Activated effector memory CD4-positive, alpha-beta T cell treated with Interleukin-2 at 50 U/mL for 16 hours (primary cell): ENCODE measurements around the gene C13orf42.
"Not testable (repeated sequence)": the region's sequence is repeated elsewhere in the genome, so short reads cannot be mapped to it uniquely, and the experiment has no call there.

Source experiments
- DNase-seq: peaks from one replicate; pipeline ENCODE4 v3.0.0-alpha.2; 2020

C13orf42 gene

DNA sequence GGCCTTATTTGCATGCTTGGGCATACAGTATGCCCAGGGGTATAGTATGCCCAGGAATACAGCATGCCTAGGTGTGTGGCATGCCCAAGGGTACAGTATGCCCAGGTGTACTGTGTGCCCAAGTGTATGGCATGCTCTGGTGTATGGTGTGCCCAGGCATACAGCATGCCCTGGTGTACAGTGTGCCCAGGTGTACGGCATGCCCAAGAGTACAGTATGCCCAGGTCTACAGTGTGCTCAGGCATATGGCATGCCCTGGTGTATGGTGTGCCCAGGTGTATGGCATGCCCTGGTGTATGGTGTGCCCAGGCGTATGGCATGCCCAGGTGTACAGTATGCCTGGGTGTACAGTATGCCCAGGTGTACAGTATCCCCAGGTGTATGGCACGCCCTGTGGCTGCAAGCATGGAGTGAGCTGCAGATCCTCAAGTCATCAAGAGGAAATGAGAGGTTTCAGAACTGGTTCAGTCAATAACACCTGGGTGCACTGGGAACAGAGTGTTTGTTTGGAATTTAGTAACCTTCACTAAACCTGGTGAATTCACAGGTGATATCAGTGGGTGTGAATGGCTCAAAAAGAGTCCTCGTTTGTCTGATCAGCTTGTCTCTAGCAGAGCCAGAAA is 7.8 kb upstream of the C13orf42 start:
- DNase-seq: no peak

DNA sequence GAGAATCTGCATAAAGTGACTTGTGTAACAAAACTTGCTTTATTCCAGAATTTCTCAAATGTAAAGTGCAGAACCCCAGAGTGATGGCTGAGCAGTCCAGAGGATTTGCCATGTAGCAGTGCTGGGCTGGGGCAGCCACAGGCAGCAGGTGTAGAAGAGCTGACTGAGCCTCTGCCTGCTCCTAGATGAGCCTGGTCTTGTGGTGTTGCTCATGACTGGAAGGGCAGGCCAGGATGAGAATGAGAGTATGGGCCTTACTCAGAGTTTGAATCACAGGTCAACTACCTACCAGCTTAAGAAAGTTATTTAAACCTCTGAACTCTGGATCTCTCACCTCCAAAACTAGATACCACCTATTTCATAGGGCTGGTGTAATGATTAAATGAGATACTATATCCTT is 2.9 kb upstream of the C13orf42 start:
- no peak for DNase-seq

DNA sequence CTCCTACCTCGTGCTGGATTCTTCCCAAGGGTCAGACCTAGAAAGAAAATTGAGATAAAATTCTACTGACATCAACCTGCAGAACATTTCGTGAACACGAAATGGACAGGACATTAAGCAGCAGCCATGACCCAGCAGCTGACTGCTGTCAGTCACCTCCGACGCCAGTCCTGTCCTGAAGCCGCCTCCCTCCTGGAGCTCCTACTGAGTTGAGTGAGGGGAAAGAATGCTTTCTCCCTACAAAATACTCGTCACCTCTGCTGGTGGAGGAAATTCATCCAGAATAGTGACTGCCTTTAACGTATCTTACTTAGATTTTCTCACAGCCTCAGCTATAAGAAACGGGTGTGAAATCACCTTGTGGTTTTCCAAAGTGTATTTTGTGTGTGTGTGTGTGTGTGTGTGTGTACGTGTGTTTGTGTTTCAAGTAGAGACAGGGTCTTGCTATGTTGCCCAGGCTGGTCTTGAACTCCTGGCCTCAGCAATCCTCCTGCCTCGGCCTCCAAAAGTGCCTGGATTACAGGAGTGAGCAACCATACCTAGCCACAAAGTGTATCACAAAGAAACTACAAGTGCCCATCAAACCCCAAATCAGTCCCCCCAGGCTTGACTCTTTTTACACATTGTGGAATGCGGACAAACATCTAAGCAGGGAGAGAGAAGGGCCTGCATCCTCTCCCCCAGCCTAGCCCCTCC is 2.3 kb upstream of the C13orf42 start:
- DNase-seq: no peak

DNA sequence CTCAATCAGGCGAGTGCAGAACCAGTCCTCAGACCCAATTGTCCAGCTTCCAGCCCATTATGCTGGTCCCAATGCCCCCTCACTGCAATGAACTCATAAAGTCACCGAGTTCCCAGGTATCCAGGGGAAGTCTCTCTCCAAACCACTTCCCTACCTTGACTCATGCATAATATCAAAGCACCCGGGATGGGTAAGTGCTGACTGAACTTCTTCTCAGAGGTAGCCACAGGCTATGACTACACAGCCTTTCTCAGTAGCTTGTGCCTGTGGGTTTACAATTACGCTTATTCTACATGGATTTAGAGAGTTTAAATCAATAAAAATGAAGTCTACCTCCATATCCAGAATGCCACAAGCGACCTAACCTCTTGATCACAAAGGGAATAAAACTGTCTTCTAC is 1.7 kb upstream of the C13orf42 start:
- DNase-seq: no peak

DNA sequence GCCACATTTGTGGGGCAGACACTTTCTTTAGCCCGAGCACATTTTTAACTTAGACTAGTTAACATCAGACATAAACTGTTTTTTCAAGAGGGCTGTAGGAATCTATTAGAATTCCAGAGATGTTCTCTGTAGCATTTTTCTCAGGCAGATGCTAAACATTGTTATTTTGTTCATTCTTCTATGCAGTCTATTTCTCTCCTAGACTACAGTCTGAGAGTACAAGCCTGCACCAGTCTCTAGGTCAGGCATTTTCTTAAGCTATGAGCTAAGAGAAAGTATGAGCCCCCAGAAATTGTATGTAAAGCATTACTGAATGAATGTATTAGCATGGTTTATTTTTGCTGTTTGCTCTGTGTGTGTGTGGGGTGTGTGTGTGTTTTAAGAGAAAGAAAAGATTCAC is 923 bp upstream of the C13orf42 start:
- DNase-seq: no peak

DNA sequence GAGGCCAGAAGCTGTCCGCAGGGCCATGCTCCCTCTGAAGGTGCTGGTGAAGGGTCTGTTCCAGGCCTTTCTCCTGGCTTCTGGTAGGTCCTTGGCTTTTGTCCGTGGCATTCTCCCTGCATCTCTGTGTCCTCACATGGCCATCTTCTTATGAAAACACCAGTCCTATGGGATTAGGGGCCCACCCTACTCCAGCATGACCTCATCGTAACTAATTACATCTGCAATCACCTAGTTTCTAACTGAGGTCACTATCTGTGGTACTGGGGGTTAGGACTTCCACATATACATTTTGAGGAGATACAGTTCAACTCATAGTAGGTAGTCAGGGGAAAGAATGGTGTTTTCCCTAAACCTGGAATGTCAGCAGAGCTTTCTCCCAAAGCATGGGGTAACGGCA is 3.1 kb downstream of the C13orf42 start:
- DNase-seq: no peak

DNA sequence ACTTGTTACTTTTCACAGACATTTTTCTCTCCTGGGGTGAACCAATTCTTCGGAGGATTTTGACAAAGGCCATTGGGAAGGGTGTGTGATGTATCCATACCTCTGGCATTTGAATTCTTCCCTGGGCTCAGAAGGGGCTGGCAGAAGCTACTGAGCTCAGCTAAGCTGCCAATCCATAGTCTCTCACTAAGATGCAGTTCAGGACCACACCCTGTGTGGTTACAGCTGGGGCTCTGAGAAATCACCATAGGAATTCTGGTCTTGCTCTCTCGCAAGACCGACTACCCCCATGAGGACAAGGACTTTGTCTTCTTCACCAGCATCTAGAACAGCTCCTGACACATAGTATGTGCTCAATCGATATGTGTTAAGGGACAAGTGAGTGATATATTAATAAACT is 6.0 kb downstream of the C13orf42 start:
- DNase-seq: no peak

DNA sequence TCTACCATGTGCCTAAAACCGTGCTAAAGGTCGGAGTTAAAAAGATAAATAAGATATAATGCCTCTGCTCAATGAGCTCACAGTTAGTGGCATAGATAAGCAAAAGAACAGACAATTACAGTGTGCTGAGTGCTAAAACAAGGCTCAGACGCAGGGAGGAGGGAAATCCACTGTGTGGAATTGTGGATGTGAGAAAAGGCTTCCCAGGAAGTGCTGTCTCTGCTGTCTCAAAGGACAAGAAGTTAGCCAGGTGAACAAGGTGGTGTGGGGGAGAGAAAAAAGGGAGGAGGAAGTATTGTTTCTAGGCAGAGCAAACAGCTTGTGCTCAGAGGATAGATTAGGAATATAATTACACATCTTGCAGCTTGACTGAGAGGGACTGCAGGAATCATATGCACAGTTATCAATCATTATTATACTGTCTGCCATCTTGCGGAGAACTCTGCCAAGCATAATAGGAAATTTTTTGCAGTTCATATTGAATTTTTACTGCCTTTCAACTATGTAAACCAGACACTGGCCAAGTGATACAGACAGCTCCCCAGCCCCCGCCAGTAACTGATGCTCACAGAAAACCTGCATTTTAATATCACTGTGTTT is 9.3 kb downstream of the C13orf42 start:
- no peak for DNase-seq

DNA sequence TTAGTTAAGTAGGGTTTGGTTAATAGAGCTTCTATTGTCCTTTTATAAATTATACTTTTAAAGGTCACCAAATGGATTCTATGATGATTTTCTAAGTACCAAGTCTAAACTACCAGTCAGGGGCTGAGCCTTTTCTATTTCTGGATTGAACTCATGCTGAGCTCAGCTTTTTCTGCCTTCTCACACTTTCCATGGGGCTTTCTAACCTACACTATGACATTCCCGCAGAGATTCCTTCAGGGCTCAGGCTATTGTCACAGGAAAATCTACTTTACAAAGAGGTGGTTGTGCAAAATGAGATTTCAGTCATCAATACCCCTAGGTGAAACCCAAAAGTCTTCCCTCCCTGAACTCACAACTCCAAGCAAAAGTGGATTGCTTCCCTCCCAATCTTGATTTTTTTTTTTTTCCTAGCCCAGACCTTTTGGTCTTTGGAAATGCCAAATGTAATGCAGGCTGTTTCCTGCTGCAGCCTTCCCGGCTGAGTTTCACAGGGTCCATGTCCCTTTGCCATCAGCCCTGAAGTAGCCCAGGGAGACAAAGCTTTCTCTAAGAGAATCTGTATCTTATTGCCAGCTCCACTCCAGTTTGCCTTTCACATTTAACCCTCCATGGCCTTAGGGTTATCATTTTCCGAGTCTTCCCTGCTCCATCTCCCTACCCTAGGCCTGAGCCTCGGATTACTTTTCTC is 13.6 kb downstream of the C13orf42 start:
- DNase-seq: no peak

DNA sequence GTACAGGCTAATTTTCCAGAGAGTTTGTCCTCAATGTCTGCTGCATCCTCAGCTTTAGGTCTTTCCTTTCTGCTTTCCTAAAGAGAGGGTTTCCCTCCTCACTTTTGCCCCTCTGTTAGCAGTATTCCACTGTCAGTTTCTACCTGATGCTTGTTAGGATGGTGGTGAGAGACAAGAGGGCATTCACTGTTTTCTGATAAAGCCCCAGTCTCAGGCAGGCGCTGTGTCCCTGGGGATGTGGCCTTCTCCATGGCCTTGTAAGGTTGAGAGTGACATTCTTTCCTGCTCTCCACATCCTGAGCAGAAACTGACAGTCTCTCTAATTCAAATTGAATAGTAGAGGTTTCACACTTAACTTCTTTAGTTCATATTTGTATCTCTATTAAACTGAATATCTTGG is 14.9 kb downstream of the C13orf42 start:
- DNase-seq: no peak

DNA sequence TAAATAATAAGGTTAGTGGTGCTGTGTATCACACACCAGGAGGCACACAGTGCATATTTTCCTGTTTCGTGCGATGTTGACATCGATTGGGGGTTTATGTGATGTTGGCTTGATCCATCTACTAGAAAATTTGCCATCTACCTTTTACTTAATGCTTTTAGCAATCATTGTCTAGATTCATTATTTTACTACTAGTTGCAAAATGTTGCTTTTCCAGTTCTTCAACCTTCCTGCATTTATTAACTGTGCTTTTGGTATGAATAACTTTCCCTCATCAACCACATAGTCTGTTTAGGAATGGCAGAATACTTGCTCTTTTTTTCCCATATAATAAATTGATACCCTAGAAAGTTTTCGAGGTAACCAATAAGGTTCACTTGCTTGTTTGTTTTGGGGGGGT is 17.5 kb downstream of the C13orf42 start:
- DNase-seq: no peak

DNA sequence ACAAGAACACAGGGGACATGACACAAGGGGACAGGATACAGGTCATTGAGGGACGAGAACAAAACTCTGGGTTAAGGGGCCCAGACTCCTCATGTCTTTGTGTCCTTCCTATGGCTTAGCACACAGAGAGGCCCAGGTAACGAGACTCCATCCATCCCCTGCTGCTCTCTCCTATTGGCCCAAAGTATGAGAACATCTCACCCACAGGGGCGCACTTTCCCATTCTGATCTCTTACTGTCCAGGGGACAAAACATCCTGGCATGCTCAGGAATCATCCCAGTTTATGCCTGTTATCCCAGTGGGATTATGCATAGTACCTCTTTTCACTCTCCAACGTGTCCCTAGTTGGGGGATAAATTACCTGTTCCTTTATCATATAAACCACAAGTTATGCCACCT is 19.2 kb downstream of the C13orf42 start:
- DNase-seq: no peak

DNA sequence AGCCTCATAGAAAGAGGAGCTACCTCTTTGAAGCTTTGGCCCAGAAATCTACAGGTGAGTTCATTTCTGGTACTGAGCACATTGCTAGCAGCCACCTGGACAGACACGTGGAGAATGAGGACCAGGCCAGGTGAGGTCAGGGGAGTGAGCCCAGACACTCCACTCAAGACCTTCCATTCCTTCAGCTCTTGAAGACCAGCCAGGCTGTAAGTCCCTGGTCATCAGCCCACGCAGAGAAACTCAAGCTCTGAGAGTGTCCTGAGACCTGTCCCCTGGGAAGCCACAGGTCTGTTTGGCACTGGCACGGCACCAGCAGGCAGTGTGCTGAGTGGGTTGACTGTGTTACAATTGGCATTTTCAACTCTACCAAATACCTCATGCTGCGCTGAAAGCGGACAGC is 27.4 kb downstream of the C13orf42 start:
- DNase-seq: no peak

DNA sequence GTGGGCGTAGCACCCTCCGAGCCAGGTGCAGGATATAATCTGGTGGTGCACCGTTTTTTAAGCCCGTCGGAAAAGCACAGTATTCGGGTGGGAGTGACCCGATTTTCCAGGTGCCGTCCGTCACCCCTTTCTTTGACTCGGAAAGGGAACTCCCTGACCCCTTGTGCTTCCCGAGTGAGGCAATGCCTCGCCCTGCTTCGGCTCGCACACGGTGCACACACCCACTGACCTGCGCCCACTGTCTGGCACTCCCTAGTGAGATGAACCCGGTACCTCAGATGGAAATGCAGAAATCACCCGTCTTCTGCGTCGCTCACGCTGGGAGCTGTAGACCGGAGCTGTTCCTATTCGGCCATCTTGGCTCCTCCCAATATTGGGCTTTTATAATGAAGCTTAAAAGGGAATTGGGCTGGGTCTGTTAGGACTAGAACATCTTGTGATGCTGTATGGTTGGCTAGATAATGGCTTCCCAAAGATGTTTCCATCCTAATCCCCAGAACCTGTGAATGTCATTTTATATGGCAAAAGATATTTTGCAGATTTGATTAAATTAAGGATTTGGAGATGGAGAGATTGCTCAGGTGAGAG is 30.5 kb downstream of the C13orf42 start:
- not testable (repeated sequence) for DNase-seq

DNA sequence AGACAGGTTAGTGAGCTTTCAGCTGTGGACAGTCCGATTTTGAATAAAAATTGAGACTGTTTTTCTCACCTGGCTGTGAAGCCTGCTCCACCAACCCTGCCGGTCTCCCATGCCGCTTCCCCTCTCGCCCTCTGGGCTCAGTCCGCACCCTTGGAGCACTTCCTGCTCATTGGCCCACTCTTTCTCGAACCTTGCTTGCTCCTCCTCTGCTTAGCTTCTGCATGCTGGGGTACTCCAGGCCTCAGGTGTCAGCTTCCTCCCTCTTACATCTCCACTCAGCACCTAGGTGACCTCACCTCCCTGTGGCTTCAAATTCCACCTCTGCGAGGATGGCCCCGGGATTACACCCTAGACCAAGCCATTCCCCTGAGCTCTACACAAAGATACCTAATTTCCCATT is 39.6 kb downstream of the C13orf42 start:
- no peak for DNase-seq

DNA sequence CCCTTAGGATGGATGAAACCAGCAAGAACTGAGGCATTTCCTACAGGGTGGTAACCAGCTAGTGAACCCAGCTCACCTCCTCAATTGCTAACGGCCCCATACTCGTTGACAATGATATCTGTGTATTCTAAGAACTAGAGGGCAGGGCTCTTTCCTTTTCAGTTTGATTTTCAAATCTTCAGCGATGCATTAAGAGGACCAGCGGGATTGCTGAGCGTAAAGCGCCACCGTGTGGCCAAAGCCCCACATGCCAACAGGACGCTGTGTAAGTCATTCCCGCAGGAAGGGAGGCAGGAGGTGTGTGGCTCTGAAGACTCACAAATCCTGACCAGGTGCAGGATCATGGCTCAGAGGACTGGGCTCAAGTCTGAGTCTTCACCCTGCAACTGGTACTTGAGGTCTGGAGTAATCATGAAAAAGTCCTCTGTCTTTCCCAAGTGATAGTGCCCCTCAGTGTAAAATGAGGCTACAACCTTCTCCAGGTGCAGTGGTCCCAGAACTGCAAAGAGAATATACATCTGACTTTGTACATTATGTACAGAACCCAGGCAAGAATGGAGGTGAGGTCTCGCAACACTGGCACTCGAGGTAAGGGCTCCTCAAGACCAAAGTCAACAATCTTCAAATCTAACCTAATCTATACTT is 40.9 kb downstream of the C13orf42 start:
- DNase-seq: peak; percentile 61

DNA sequence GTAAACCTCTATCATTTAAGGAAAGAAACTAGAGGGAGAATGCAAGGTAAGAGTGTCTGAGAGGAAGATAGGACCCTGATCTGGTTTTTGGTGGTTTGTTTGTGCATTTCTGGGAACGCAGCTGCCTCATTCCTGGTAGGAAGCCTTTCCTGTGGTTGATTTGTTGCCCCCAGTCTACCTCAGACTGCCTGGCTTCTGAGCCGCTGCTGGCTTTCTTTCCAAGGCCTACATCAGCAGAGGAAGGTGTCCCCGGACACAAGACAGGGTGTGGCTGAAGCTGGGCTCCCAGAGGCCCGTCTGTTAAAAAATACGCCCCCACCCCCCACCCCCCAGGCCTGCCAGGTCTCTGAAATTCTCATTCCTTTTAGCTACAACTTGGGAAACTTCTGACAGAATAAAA is 42.6 kb downstream of the C13orf42 start:
- no peak for DNase-seq

DNA sequence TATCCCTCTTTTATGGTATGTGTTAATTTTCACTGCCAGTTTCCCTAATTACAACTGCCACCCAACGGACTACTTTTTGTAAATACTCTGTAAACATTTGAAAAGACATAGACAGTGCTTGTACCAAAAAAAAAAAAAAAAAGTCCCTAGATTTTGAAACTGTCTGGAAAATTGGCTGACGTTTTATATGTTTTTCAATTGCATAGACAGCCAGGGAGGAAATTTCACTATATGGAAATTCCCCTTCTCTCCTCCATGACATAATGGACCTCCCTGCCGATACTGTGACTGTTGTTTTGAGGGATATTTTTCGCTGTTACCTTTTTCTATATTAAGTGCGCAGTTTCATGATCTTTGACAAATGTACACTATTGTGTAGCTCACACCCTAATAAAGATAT is 43.4 kb downstream of the C13orf42 start:
- DNase-seq: no peak

DNA sequence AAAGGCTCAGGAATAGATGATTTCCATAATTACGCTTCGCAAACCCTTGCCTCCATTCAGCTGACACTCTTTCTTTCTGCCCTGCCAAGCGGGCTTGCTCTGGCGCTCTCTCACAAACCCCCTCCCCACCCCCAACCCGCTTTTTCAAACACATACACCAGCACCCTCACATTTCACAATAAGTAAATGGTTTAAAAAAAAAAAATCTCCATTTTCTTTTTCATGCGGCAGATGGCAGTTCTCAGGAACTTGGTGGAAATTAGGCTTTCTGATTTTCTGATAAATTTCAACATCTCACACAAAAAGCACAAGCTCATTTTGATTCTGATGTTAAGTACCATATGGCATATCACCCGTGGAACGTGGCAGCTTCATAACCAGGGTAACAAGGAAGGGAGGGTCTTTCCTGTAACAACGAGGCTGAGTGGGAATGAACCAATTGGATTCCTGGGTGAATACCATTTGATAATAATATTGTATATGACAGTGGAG is 43.8 kb downstream of the C13orf42 start:
- no peak for DNase-seq

DNA sequence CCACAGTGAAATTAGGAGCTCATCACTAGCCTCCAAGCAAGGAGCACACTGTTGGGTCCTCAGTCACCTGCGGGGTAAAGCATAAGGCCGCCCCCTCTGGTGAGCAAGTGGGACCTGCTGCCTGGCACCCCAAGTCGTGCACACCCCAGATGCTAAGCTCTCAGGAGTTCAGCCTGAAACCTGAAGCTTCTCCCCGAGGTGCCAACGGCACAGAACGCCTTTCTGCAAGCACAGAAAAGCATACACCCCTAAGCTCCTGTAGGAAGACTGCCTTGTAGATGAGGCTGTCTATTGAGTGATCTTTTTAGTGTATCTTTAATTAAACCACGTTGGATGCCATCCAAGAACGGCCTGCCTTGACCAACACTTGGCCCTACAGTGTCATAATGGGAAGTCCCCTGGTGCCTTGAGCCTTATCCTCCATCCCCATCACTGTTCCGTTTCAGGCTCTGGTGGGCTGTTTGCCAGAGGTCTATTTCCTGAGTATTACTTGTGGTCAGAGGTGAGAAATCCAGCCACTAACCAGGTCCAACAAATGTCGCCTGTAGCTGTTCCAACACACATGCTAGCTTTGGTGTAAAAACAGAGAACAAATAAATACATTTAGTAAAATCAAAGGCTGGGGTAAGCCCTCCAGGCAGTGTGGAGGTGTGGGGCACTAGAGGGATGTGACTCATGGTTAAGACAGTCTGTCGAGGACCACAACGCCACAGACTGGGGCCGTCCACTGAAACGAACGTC is 44.8 kb downstream of the C13orf42 start:
- no peak for DNase-seq

DNA sequence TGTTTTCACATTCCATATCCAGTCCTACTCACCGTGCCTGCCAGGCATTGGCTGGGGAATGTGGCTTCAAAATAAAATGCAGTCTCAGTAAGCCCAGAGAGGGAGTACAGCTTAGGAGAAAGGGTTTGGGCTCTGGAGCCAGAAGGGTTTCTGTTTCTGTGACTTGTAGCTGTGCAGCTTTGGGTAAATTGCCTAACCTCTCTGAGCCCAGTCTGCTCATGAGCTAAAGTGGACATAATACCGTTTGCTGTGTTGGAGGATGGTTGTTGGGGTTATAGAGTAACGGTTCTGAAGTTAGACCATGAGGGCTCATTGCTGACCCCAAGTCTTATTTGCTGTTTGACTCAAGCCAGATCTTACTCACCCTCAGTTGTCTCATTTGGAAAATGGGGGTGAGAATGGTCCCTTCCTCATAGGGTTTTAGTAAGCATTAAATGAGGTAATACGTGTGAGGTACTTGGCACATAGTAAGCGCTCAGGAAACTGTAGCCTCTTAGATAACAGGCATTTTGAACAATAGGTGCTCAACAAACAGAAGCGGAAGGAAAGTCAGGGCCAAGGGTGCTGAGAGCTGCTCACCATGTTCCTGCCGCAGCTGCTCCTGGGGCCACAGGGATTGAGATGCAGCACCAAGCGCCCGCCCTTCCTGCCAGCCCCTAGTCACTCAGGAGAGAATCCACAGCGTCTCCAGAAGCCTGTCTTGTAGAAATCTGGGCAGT is 45.5 kb downstream of the C13orf42 start:
- DNase-seq: no peak

DNA sequence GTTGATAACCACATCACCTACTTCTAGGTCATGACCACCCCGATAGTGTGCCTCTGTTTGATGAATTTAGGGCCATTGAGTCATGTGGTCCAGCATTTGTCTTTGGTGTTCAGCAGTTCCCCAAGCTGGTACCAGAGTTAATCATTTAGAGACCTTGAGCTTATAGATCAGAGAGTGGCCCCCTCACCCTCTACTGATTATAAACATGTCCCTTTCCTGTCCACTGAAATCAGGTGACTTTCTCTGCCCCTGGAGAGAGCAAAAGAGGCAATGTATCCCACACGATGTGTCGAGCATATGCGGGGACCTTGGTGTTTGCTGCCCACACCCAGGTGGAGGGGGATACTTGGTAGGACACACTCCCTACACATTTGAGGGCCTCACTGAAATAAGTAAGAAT is 46.3 kb downstream of the C13orf42 start:
- DNase-seq: no peak
